ENCODE data around the gene ME2.
"Not testable (repeated sequence)": the region's sequence is repeated elsewhere in the genome, so short reads cannot be mapped to it uniquely, and the experiment has no call there.

The ME2 gene

GRCh38 chr18:50878345-50879301 is at the start of gene ME2:
TSS of gene ME2 (plus strand) at chr18:50879118. CDS start at chr18:50895821, 16,703 bp downstream.
- peak; percentile 86 for DNase-seq (ENCODE audit: low spot score)

- no peak for DNase-seq (ENCODE audit: low spot score)
Measured at GRCh38 chr18:50829644-50830043, 49.3 kb upstream of the ME2 start.

- peak; percentile 78 for DNase-seq (ENCODE audit: low spot score)
Measured at GRCh38 chr18:50830544-50830943, 48.4 kb upstream of the ME2 start.

GRCh38 chr18:50832754-50833153 is 46.2 kb upstream of the ME2 start:
- no peak for DNase-seq (ENCODE audit: low spot score)

- not testable (repeated sequence) for DNase-seq (ENCODE audit: low spot score)
Measured at GRCh38 chr18:50833496-50833895, 45.4 kb upstream of the ME2 start.

GRCh38 chr18:50836521-50836957 is 42.4 kb upstream of the ME2 start:
- peak; percentile 71 for DNase-seq (ENCODE audit: low spot score)

- no peak for DNase-seq (ENCODE audit: low spot score)
Measured at GRCh38 chr18:50839341-50839740, 39.6 kb upstream of the ME2 start.

- no peak for DNase-seq (ENCODE audit: low spot score)
Measured at GRCh38 chr18:50839996-50840395, 38.9 kb upstream of the ME2 start.

- DNase-seq (ENCODE audit: low spot score), result no peak
Measured at GRCh38 chr18:50842846-50843245, 36.1 kb upstream of the ME2 start.

GRCh38 chr18:50844554-50844953 is 34.4 kb upstream of the ME2 start:
- DNase-seq (ENCODE audit: low spot score), result no peak

GRCh38 chr18:50844960-50845359 is 34.0 kb upstream of the ME2 start:
- no peak for DNase-seq (ENCODE audit: low spot score)

- DNase-seq (ENCODE audit: low spot score), result no peak
Measured at GRCh38 chr18:50847192-50847591, 31.7 kb upstream of the ME2 start.

- no peak for DNase-seq (ENCODE audit: low spot score)
Measured at GRCh38 chr18:50848061-50848551, 30.8 kb upstream of the ME2 start.

- DNase-seq (ENCODE audit: low spot score), result no peak
Measured at GRCh38 chr18:50848991-50849390, 29.9 kb upstream of the ME2 start.

GRCh38 chr18:50849419-50849821 is 29.5 kb upstream of the ME2 start:
- DNase-seq (ENCODE audit: low spot score), result no peak

- no peak for DNase-seq (ENCODE audit: low spot score)
Measured at GRCh38 chr18:50850307-50851065, 28.4 kb upstream of the ME2 start.

GRCh38 chr18:50853863-50854271 is 25.1 kb upstream of the ME2 start:
- no peak for DNase-seq (ENCODE audit: low spot score)

GRCh38 chr18:50855976-50856757 is 22.8 kb upstream of the ME2 start:
- DNase-seq (ENCODE audit: low spot score), result no peak

- DNase-seq (ENCODE audit: low spot score), result not testable (repeated sequence)
Measured at GRCh38 chr18:50857166-50857565, 21.8 kb upstream of the ME2 start.

- DNase-seq (ENCODE audit: low spot score), result no peak
Measured at GRCh38 chr18:50857694-50858093, 21.2 kb upstream of the ME2 start.

- DNase-seq (ENCODE audit: low spot score), result no peak
Measured at GRCh38 chr18:50859793-50860555, 18.9 kb upstream of the ME2 start.

All from pons (tissue), 1 donor.